HEK293 (cell line): ENCODE data around the gene CFAP57.

Source experiments
- CTCF ChIA-PET: fragments of 350-600 bp; formaldehyde crosslinking; extraction: SDS; loops from one replicate; lab custom pipeline; 2021; ENCODE audit warnings: antibody characterized with exemption; lab: Yijun Ruan, JAX
- POLR2A ChIA-PET: fragments of 300-600 bp; formaldehyde crosslinking; extraction: SDS; loops from one replicate; lab custom pipeline; 2020; ENCODE audit warnings: antibody characterized with exemption, inconsistent platforms; lab: Yijun Ruan, JAX
- H3K27ac ChIP-seq: fragments of 200-500 bp; sonication (Bioruptor generic); 2 replicates; pipeline ENCODE4 v1.5.1; 2014; ENCODE audit warnings: low read depth, low read length, control low read depth, inconsistent platforms; ENCODE audit errors: extremely low read depth
- H3K36me3 ChIP-seq, 2 experiments: fragments of 200-500 bp in 1 of 2; sonication (Bioruptor generic) in 1 of 2; 1 replicate in 1 of 2; 2 replicates in 1 of 2; pipeline ENCODE4 v1.5.1; 2014 to 2017; ENCODE audit warnings: inconsistent platforms in 2 of 2, low read length in 2 of 2; ENCODE audit not compliant: control insufficient read depth in 2 of 2, insufficient read depth in 1 of 2
- H3K4me1 ChIP-seq: fragments of 200-500 bp; sonication (Bioruptor generic); 2 replicates; pipeline ENCODE4 v1.5.1; 2014; ENCODE audit warnings: mild to moderate bottlenecking, low read length, inconsistent platforms; ENCODE audit not compliant: control insufficient read depth, insufficient read depth
- H3K4me3 ChIP-seq: 2 replicates; pipeline ENCODE4 v1.5.1; 2011; ENCODE audit warnings: low read depth, mild to moderate bottlenecking, control low read depth, low read length, moderate library complexity
- H3K9me3 ChIP-seq: fragments of 200-500 bp; sonication (Bioruptor generic); 2 replicates; pipeline ENCODE4 v1.5.1; 2014; ENCODE audit warnings: low read depth, low read length, inconsistent platforms; ENCODE audit not compliant: control insufficient read depth, insufficient read depth
- EGR2 ChIP-seq: fragments of 450-650 bp; formaldehyde crosslinking; IDR thresholded peaks from 2 replicates; pipeline ENCODE4 v1.5.1; 2016; ENCODE audit warnings: low read depth, missing biosample characterization, missing genetic modification characterization
- GLIS2 ChIP-seq: fragments of 450-650 bp; formaldehyde crosslinking; IDR thresholded peaks from 2 replicates; pipeline ENCODE4 v1.5.1; 2016; ENCODE audit warnings: missing biosample characterization, missing genetic modification characterization
- SP3 ChIP-seq: fragments of 450-650 bp; formaldehyde crosslinking; IDR thresholded peaks from 2 replicates; pipeline ENCODE4 v1.5.1; 2016; ENCODE audit warnings: missing biosample characterization, missing genetic modification characterization
- TCF7L2 ChIP-seq: IDR thresholded peaks from 2 replicates; pipeline ENCODE4 v1.6.1; 2011; ENCODE audit warnings: low read depth, mild to moderate bottlenecking, inconsistent platforms, low read length, moderate library complexity, borderline replicate concordance
- ZBTB21 ChIP-seq: fragments of 450-650 bp; formaldehyde crosslinking; IDR thresholded peaks from 2 replicates; pipeline ENCODE4 v1.5.1; 2017; ENCODE audit warnings: missing biosample characterization, missing genetic modification characterization
- ZNF175 ChIP-seq: fragments of 450-650 bp; formaldehyde crosslinking; IDR thresholded peaks from 2 replicates; pipeline ENCODE4 v1.5.1; 2016; ENCODE audit warnings: missing biosample characterization, missing genetic modification characterization
- ZNF214 ChIP-seq: fragments of 450-650 bp; formaldehyde crosslinking; IDR thresholded peaks from 2 replicates; pipeline ENCODE4 v1.5.1; 2017; ENCODE audit warnings: missing biosample characterization, mild to moderate bottlenecking, missing genetic modification characterization, borderline replicate concordance
- ZNF24 ChIP-seq: fragments of 450-650 bp; formaldehyde crosslinking; IDR thresholded peaks from 2 replicates; pipeline ENCODE4 v1.5.1; 2016; ENCODE audit warnings: missing biosample characterization, missing genetic modification characterization
- ZNF26 ChIP-seq: fragments of 450-650 bp; formaldehyde crosslinking; IDR thresholded peaks from 2 replicates; pipeline ENCODE4 v1.5.1; 2016; ENCODE audit warnings: missing biosample characterization, missing genetic modification characterization
- ZNF302 ChIP-seq: fragments of 450-650 bp; formaldehyde crosslinking; IDR thresholded peaks from 2 replicates; pipeline ENCODE4 v1.5.1; 2016; ENCODE audit warnings: missing biosample characterization, missing genetic modification characterization, low read depth
- ZNF394 ChIP-seq: fragments of 450-650 bp; formaldehyde crosslinking; IDR thresholded peaks from 2 replicates; pipeline ENCODE4 v1.5.1; 2016; ENCODE audit warnings: missing biosample characterization, missing genetic modification characterization, mild to moderate bottlenecking, moderate library complexity, borderline replicate concordance
- ZNF529 ChIP-seq: fragments of 450-650 bp; formaldehyde crosslinking; IDR thresholded peaks from 2 replicates; pipeline ENCODE4 v1.5.1; 2017; ENCODE audit warnings: missing genetic modification characterization, missing biosample characterization; ENCODE audit not compliant: insufficient replicate concordance
- TF ChIP-seq, protein P1 (sequence below): fragments of 450-650 bp; formaldehyde crosslinking; IDR thresholded peaks from 2 replicates; pipeline ENCODE4 v1.5.1; 2016; ENCODE audit warnings: missing biosample characterization, missing genetic modification characterization
- TF ChIP-seq, protein P2 (sequence below): fragments of 450-650 bp; formaldehyde crosslinking; IDR thresholded peaks from 2 replicates; pipeline ENCODE4 v1.5.1; 2017; ENCODE audit warnings: missing biosample characterization, missing genetic modification characterization
- TF ChIP-seq, protein P3 (sequence below): fragments of 450-650 bp; formaldehyde crosslinking; conservative IDR thresholded peaks from 2 replicates; pipeline ENCODE4 v1.5.1; 2016; ENCODE audit warnings: low read depth, missing biosample characterization, missing genetic modification characterization
- TF ChIP-seq, protein P4 (sequence below): fragments of 450-650 bp; formaldehyde crosslinking; IDR thresholded peaks from 2 replicates; pipeline ENCODE4 v1.5.1; 2017; ENCODE audit warnings: missing biosample characterization, missing genetic modification characterization

The CFAP57 gene

DNA sequence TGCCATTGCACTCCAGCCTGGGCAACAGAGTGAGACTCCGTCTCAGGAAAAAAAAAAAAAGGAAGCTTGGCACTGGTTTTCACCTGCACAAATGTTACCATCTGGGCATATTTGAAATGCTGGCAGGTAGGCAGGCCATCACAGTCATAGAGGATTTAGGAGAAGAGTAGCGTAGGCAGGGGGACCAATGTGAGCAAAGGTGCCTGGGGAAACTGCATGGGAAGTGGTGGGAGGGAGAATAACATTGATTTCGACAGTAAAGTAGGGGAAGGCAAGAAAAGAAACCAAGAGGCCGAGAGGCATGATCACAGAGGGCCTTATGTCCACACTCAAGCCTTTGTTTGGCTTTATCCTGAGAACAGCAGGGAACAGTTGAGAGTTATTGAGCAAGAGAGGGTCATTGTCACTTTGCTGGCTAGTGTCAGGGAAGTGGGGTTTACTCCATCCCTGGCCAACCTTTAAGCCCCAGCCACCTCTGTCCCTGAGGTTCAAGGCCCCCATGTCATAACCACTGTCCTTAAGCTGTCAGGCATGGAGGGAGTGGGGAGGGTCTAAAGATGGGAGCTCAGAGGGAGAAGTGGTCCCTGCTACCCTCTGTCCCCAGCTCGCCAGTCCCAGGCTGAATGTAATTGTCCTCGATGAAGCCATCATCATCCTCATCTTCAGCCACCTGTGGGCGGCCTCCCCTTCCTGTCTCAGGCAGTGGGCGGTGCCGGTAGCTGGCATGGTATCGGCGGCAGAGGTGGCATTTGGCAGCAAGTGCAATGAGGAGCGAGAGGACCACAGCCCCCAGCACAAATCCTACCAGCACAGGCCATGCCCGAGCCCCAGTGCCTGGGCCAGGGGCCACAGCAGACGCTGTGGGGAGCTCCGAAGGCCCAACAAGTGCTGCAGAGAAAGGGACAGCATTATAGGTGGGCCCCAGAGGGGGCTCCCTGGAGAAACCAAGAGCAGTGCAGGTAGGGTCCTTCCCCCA is 110.4 kb downstream of the CFAP57 start:
- H3K36me3 ChIP-seq: no peaks in the 10 kb centered on the region
- POLR2A ChIA-PET: interaction anchor here (0.6 kb wide), 1 partner anchor 97 kb away, joined by 6 read pairs; no protein-coding TSS in a partner anchor
- TF ChIP-seq, protein P1, sequence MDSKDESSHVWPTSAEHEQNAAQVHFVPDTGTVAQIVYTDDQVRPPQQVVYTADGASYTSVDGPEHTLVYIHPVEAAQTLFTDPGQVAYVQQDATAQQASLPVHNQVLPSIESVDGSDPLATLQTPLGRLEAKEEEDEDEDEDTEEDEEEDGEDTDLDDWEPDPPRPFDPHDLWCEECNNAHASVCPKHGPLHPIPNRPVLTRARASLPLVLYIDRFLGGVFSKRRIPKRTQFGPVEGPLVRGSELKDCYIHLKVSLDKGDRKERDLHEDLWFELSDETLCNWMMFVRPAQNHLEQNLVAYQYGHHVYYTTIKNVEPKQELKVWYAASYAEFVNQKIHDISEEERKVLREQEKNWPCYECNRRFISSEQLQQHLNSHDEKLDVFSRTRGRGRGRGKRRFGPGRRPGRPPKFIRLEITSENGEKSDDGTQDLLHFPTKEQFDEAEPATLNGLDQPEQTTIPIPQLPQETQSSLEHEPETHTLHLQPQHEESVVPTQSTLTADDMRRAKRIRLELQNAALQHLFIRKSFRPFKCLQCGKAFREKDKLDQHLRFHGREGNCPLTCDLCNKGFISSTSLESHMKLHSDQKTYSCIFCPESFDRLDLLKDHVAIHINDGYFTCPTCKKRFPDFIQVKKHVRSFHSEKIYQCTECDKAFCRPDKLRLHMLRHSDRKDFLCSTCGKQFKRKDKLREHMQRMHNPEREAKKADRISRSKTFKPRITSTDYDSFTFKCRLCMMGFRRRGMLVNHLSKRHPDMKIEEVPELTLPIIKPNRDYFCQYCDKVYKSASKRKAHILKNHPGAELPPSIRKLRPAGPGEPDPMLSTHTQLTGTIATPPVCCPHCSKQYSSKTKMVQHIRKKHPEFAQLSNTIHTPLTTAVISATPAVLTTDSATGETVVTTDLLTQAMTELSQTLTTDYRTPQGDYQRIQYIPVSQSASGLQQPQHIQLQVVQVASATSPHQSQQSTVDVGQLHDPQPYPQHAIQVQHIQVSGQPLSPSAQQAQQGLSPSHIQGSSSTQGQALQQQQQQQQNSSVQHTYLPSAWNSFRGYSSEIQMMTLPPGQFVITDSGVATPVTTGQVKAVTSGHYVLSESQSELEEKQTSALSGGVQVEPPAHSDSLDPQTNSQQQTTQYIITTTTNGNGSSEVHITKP (tag by site-specific recombination): no peak
- peak; percentile 37; the same call in 1 of the 2 replicates for TF ChIP-seq EGR2
- no peak overlapping the region for H3K4me3 ChIP-seq
- no peaks in the 10 kb centered on the region for H3K4me1 ChIP-seq
- CTCF ChIA-PET: no interaction called here
- H3K9me3 ChIP-seq: no peaks in the 10 kb centered on the region
- H3K27ac ChIP-seq: no peak overlapping the region

- Histone ChIP-seq H3K4me1 (no peaks in the 10 kb centered on the region), H3K4me3 (no peak overlapping the region)
- CTCF ChIA-PET: no interaction called here
- POLR2A ChIA-PET: no interaction called here
- TF ChIP-seq ZBTB21 (tag by site-specific recombination) (no peak), ZNF214 (tag by site-specific recombination) (no peak), ZNF394 (peak; percentile 59; the same call in 1 of the 2 replicates)
- TF ChIP-seq, all 188 proteins: peak for 1
- Histone ChIP-seq H3K27ac (no peak overlapping the region), H3K9me3 (no peaks in the 10 kb centered on the region), H3K36me3 (no peaks in the 10 kb centered on the region)
These were observed 111.9 kb downstream of the CFAP57 start for GRCh38 chr1:43284065-43284464.

DNA sequence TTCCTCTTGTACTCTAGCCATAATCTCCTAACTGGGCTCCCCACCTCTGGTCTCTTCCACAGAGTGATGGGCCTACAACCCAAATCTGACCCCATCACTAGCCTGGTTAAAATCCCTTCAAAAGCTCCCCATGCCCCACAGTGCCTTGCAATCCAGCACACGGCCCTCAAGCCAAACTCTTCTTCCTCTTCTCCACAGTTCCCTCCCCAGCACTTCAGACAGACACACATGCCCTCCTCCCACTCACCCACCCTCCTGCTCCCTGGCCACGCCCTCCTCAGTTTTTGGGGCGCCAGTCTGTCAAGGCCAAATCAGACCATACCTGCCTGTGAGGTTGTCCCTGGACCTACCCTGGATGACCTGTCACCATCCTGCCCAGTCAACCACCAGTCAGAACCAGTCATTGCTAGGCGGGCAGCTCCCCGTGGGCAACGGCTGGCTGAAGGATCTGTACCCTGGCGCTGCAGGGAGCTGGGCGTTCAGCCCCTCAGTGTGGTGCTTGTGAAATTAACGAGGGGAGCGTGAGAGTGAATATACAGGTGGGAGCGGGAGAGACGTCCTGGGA is 112.5 kb downstream of the CFAP57 start:
- no peaks in the 10 kb centered on the region for H3K9me3 ChIP-seq
- no peaks in the 10 kb centered on the region for H3K4me1 ChIP-seq
- no peak overlapping the region for H3K4me3 ChIP-seq
- no peak overlapping the region for H3K27ac ChIP-seq
- H3K36me3 ChIP-seq: no peaks in the 10 kb centered on the region
- POLR2A ChIA-PET: no interaction called here
- CTCF ChIA-PET: interaction anchor here (0.5 to 1.6 kb wide), 3 partner anchors 10 to 612 kb away, joined by 3 to 5 read pairs (median 4); no protein-coding TSS in a partner anchor
- no peak for TF ChIP-seq GLIS2 (tag by site-specific recombination)
- TF ChIP-seq, protein P2, sequence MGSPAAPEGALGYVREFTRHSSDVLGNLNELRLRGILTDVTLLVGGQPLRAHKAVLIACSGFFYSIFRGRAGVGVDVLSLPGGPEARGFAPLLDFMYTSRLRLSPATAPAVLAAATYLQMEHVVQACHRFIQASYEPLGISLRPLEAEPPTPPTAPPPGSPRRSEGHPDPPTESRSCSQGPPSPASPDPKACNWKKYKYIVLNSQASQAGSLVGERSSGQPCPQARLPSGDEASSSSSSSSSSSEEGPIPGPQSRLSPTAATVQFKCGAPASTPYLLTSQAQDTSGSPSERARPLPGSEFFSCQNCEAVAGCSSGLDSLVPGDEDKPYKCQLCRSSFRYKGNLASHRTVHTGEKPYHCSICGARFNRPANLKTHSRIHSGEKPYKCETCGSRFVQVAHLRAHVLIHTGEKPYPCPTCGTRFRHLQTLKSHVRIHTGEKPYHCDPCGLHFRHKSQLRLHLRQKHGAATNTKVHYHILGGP (tag by site-specific recombination): no peak
- no peak for TF ChIP-seq ZNF26
- TF ChIP-seq, protein P3, sequence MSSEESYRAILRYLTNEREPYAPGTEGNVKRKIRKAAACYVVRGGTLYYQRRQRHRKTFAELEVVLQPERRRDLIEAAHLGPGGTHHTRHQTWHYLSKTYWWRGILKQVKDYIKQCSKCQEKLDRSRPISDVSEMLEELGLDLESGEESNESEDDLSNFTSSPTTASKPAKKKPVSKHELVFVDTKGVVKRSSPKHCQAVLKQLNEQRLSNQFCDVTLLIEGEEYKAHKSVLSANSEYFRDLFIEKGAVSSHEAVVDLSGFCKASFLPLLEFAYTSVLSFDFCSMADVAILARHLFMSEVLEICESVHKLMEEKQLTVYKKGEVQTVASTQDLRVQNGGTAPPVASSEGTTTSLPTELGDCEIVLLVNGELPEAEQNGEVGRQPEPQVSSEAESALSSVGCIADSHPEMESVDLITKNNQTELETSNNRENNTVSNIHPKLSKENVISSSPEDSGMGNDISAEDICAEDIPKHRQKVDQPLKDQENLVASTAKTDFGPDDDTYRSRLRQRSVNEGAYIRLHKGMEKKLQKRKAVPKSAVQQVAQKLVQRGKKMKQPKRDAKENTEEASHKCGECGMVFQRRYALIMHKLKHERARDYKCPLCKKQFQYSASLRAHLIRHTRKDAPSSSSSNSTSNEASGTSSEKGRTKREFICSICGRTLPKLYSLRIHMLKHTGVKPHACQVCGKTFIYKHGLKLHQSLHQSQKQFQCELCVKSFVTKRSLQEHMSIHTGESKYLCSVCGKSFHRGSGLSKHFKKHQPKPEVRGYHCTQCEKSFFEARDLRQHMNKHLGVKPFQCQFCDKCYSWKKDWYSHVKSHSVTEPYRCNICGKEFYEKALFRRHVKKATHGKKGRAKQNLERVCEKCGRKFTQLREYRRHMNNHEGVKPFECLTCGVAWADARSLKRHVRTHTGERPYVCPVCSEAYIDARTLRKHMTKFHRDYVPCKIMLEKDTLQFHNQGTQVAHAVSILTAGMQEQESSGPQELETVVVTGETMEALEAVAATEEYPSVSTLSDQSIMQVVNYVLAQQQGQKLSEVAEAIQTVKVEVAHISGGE (tag by site-specific recombination): no peak
- no peak for TF ChIP-seq ZNF175 (tag by site-specific recombination)
- TF ChIP-seq, protein P4, sequence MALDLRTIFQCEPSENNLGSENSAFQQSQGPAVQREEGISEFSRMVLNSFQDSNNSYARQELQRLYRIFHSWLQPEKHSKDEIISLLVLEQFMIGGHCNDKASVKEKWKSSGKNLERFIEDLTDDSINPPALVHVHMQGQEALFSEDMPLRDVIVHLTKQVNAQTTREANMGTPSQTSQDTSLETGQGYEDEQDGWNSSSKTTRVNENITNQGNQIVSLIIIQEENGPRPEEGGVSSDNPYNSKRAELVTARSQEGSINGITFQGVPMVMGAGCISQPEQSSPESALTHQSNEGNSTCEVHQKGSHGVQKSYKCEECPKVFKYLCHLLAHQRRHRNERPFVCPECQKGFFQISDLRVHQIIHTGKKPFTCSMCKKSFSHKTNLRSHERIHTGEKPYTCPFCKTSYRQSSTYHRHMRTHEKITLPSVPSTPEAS (tag by site-specific recombination): no peak
- no peak for TF ChIP-seq TCF7L2
- TF ChIP-seq SP3: no peak
- no peak for TF ChIP-seq ZNF529 (tag by site-specific recombination)
- no peak for TF ChIP-seq ZNF24
- no peak for TF ChIP-seq ZNF302 (tag by site-specific recombination)
